ENCODE measurements around the gene PPM1L.

PPM1L gene

GRCh38 chr3:160949460-160949859 lies 193.4 kb downstream of the PPM1L start:
- Histone ChIP-seq H2BK5ac (ENCODE audit: low read depth, low read length, poor library complexity, severe bottlenecking) (no peak overlapping the region), H3K18ac (ENCODE audit: low read depth in 1 of 2, low read length in 2 of 2) (no peak overlapping the region), H3K14ac (ENCODE audit: low read length in 2 of 2) (no peak overlapping the region), H3K79me1 (replicated peaks; ENCODE audit: low read length, poor library complexity, severe bottlenecking) (no peaks in the 10 kb centered on the region), H3K23ac (ENCODE audit: low read length in 2 of 2) (no peak overlapping the region), H4K91ac (ENCODE audit: low read length) (no peak overlapping the region), H3K4me2 (ENCODE audit: low read length, poor library complexity, severe bottlenecking) (no peak overlapping the region), H3K4me1 (ENCODE audit: control insufficient read depth, insufficient read depth, low read depth, low read length) (no peaks in the 10 kb centered on the region), H4K8ac (ENCODE audit: low read length) (no peak overlapping the region), H3K36me3 (ENCODE audit: control insufficient read depth in 1 of 2, insufficient read depth in 2 of 2, low read depth in 1 of 2, low read length in 2 of 2) (no peaks in the 10 kb centered on the region), H2BK15ac (ENCODE audit: low read depth, poor library complexity, severe bottlenecking) (no peak overlapping the region), H2BK12ac (ENCODE audit: low read length in 2 of 2) (no peak overlapping the region), H3K27me3 (ENCODE audit: control insufficient read depth in 1 of 2, insufficient read depth in 1 of 2, low read length in 2 of 2) (peaks cover 0 to 4% of the 10 kb centered on the region in 2 experiments), H2AK5ac (ENCODE audit: low read length, severe bottlenecking) (no peak overlapping the region), H2BK120ac (ENCODE audit: low read depth, low read length) (no peak overlapping the region), H3K9ac (ENCODE audit: low read length) (no peak overlapping the region), H3K4me3 (ENCODE audit: insufficient read depth in 1 of 2, low read depth in 1 of 2, low read length in 2 of 2) (no peak overlapping the region), H2AFZ (ENCODE audit: low read depth, low read length) (no peak overlapping the region), H3K27ac (ENCODE audit: low read length, poor library complexity, severe bottlenecking) (no peak overlapping the region), H3K4ac (ENCODE audit: low read depth in 1 of 2, low read length in 2 of 2) (no peak overlapping the region), H3K9me3 (ENCODE audit: control insufficient read depth, low read length) (no peaks in the 10 kb centered on the region)
- 93% methylated on average over 3 of the region's 4 CpGs for WGBS
- DNase-seq, result no peak

DNA sequence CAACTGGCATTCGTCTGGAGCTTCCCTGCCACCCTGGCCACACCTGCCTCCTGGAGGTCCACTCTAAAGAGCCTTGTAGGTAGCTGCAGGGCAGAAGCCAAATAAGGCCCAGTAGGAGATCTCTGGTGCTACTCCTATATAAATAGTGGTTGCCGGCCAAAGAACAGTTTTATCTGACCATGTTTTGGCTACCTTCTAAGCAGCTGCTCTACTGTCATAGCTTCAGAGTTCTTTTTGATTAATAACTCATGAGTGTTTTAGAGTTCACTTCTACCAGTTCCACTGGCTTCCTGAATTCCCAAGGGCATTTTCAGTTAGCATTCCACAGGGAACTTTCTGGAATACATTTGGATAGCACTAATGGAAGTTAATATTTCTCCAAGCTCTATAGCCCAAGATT lies 194.5 kb downstream of the PPM1L start:
- Histone ChIP-seq H2AFZ (ENCODE audit: low read depth, low read length) (no peak overlapping the region), H2BK15ac (ENCODE audit: low read depth, poor library complexity, severe bottlenecking) (no peak overlapping the region), H3K4me3 (ENCODE audit: insufficient read depth in 1 of 2, low read depth in 1 of 2, low read length in 2 of 2) (no peak overlapping the region), H3K4me2 (ENCODE audit: low read length, poor library complexity, severe bottlenecking) (no peak overlapping the region), H3K18ac (ENCODE audit: low read depth in 1 of 2, low read length in 2 of 2) (no peak overlapping the region), H2AK5ac (ENCODE audit: low read length, severe bottlenecking) (no peak overlapping the region), H4K8ac (ENCODE audit: low read length) (no peak overlapping the region), H3K27ac (ENCODE audit: low read length, poor library complexity, severe bottlenecking) (no peak overlapping the region), H3K9ac (ENCODE audit: low read length) (no peak overlapping the region), H3K79me1 (replicated peaks; ENCODE audit: low read length, poor library complexity, severe bottlenecking) (no peaks in the 10 kb centered on the region), H2BK12ac (ENCODE audit: low read length in 2 of 2) (no peak overlapping the region), H3K23ac (ENCODE audit: low read length in 2 of 2) (no peak overlapping the region), H2BK5ac (ENCODE audit: low read depth, low read length, poor library complexity, severe bottlenecking) (no peak overlapping the region), H3K27me3 (ENCODE audit: control insufficient read depth in 1 of 2, insufficient read depth in 1 of 2, low read length in 2 of 2) (peaks cover 0 to 4% of the 10 kb centered on the region in 2 experiments), H3K4ac (ENCODE audit: low read depth in 1 of 2, low read length in 2 of 2) (no peak overlapping the region), H4K91ac (ENCODE audit: low read length) (no peak overlapping the region), H3K4me1 (ENCODE audit: control insufficient read depth, insufficient read depth, low read depth, low read length) (no peaks in the 10 kb centered on the region), H3K36me3 (ENCODE audit: control insufficient read depth in 1 of 2, insufficient read depth in 2 of 2, low read depth in 1 of 2, low read length in 2 of 2) (no peaks in the 10 kb centered on the region), H3K9me3 (ENCODE audit: control insufficient read depth, low read length) (no peaks in the 10 kb centered on the region), H2BK120ac (ENCODE audit: low read depth, low read length) (no peak overlapping the region), H3K14ac (ENCODE audit: low read length in 2 of 2) (peak overlapping the region in 1 of 2 experiments; percentile 48)
- DNase-seq, result no peak
- 96% methylated on average over 1 of the region's 2 CpGs for WGBS

DNA sequence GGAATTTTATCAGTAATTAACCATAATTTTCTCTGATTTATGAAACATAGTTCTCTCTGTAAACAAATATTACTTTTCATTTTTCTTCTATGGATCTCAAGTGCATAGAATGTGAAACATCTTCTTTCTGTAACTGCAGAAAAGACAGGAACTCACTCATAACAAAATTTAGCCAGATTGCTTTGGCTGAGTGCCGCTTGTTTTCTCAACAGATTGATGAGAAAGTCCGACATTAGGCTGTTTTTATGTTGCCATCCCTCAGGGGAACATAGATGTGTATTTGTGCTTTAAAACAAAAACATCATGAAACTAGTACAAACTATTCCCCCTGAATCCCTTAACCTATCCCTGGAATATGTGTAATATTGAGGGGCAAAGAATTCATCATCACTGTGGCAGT lies 194.9 kb downstream of the PPM1L start:
- Histone ChIP-seq H3K27ac (ENCODE audit: low read length, poor library complexity, severe bottlenecking) (no peak overlapping the region), H2BK5ac (ENCODE audit: low read depth, low read length, poor library complexity, severe bottlenecking) (no peak overlapping the region), H3K4me2 (ENCODE audit: low read length, poor library complexity, severe bottlenecking) (no peak overlapping the region), H3K4ac (ENCODE audit: low read depth in 1 of 2, low read length in 2 of 2) (no peak overlapping the region), H3K4me1 (ENCODE audit: control insufficient read depth, insufficient read depth, low read depth, low read length) (no peaks in the 10 kb centered on the region), H2BK12ac (ENCODE audit: low read length in 2 of 2) (no peak overlapping the region), H3K9me3 (ENCODE audit: control insufficient read depth, low read length) (no peaks in the 10 kb centered on the region), H3K27me3 (ENCODE audit: control insufficient read depth in 1 of 2, insufficient read depth in 1 of 2, low read length in 2 of 2) (peaks cover 0 to 4% of the 10 kb centered on the region in 2 experiments), H4K8ac (ENCODE audit: low read length) (no peak overlapping the region), H2BK120ac (ENCODE audit: low read depth, low read length) (no peak overlapping the region), H4K91ac (ENCODE audit: low read length) (no peak overlapping the region), H3K79me1 (replicated peaks; ENCODE audit: low read length, poor library complexity, severe bottlenecking) (no peaks in the 10 kb centered on the region), H3K9ac (ENCODE audit: low read length) (no peak overlapping the region), H2AK5ac (ENCODE audit: low read length, severe bottlenecking) (no peak overlapping the region), H3K36me3 (ENCODE audit: control insufficient read depth in 1 of 2, insufficient read depth in 2 of 2, low read depth in 1 of 2, low read length in 2 of 2) (no peaks in the 10 kb centered on the region), H2AFZ (ENCODE audit: low read depth, low read length) (no peak overlapping the region), H3K23ac (ENCODE audit: low read length in 2 of 2) (no peak overlapping the region), H3K18ac (ENCODE audit: low read depth in 1 of 2, low read length in 2 of 2) (no peak overlapping the region), H2BK15ac (ENCODE audit: low read depth, poor library complexity, severe bottlenecking) (no peak overlapping the region), H3K14ac (ENCODE audit: low read length in 2 of 2) (no peak overlapping the region), H3K4me3 (ENCODE audit: insufficient read depth in 1 of 2, low read depth in 1 of 2, low read length in 2 of 2) (no peak overlapping the region)
- no peak for DNase-seq
- 100% methylated on average over 1 of the region's 2 CpGs for WGBS

DNA sequence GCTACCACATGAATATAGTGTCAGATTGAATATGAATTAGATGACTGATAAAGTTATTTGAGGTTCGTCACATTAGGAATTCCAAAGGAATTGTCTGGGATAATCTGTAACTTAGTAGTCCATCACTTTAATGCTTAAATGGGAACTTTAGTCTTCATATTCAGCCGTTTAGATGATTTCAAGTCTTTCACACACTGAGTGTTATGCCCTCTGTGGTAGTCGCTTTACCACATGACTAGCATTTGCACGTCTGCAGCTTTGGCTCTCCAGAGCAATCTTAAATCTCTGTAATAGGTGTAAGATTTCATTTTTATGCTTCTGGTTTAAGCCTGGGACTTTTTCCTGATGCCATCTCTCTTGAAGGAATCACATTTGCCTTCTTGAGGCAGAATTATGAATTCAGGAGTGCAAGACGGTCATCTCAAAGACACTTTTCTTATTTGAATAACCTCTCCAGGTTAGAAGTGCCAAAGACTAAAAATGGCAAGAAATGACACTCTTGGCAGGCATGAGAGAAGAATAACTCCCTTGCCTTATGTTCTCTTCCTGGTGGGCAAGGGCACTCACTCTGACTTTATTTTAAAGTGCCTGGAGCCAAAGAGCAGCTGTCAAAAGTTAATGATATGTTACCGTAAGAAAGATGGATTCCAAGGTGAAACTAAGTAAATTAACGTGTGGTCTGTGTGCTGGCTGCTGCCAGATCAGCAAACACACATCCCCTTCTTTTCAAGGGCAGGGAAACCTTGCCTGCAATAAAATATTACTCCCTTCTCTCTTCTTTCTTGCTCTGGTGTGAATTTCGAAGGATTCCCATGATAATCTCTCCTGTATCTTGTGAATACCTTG lies 195.8 kb downstream of the PPM1L start:
- Histone ChIP-seq H3K14ac (ENCODE audit: low read length in 2 of 2) (no peak overlapping the region), H4K91ac (ENCODE audit: low read length) (no peak overlapping the region), H2BK5ac (ENCODE audit: low read depth, low read length, poor library complexity, severe bottlenecking) (no peak overlapping the region), H4K8ac (ENCODE audit: low read length) (no peak overlapping the region), H3K36me3 (ENCODE audit: control insufficient read depth in 1 of 2, insufficient read depth in 2 of 2, low read depth in 1 of 2, low read length in 2 of 2) (no peaks in the 10 kb centered on the region), H2BK15ac (ENCODE audit: low read depth, poor library complexity, severe bottlenecking) (no peak overlapping the region), H3K79me1 (replicated peaks; ENCODE audit: low read length, poor library complexity, severe bottlenecking) (no peaks in the 10 kb centered on the region), H3K27me3 (ENCODE audit: control insufficient read depth in 1 of 2, insufficient read depth in 1 of 2, low read length in 2 of 2) (peaks cover 0 to 4% of the 10 kb centered on the region in 2 experiments), H3K9ac (ENCODE audit: low read length) (no peak overlapping the region), H3K4me2 (ENCODE audit: low read length, poor library complexity, severe bottlenecking) (no peak overlapping the region), H3K4ac (ENCODE audit: low read depth in 1 of 2, low read length in 2 of 2) (no peak overlapping the region), H2AFZ (ENCODE audit: low read depth, low read length) (no peak overlapping the region), H3K18ac (ENCODE audit: low read depth in 1 of 2, low read length in 2 of 2) (no peak overlapping the region), H2BK120ac (ENCODE audit: low read depth, low read length) (no peak overlapping the region), H3K4me1 (ENCODE audit: control insufficient read depth, insufficient read depth, low read depth, low read length) (no peaks in the 10 kb centered on the region), H2BK12ac (ENCODE audit: low read length in 2 of 2) (no peak overlapping the region), H3K9me3 (ENCODE audit: control insufficient read depth, low read length) (no peaks in the 10 kb centered on the region), H3K23ac (ENCODE audit: low read length in 2 of 2) (no peak overlapping the region), H2AK5ac (ENCODE audit: low read length, severe bottlenecking) (no peak overlapping the region), H3K27ac (ENCODE audit: low read length, poor library complexity, severe bottlenecking) (no peak overlapping the region), H3K4me3 (ENCODE audit: insufficient read depth in 1 of 2, low read depth in 1 of 2, low read length in 2 of 2) (no peak overlapping the region)
- 91% methylated on average over 8 of the region's 8 CpGs for WGBS
- DNase-seq, result no peak

All from mesenchymal stem cell (in vitro differentiated cells and primary cell).